Peyer's patch (tissue), 4 donors: Measurements from ENCODE around the gene DET1.

ENCODE experiments used
- CTCF ChIP-seq, 6 experiments: fragments of 450-650 bp in 4 of 6; fragments of 200-600 bp in 2 of 6; sonication (generic) in 1 of 6; IDR thresholded peaks; one replicate each; pipeline ENCODE4 v1.5.1; 2017 to 2019; ENCODE audit warnings: antibody characterized with exemption in 6 of 6, mild to moderate bottlenecking in 3 of 6, moderate library complexity in 1 of 6
- POLR2A ChIP-seq, 2 donors: fragments of 450-650 bp; IDR thresholded peaks; one replicate each; pipeline ENCODE4 v1.5.1; 2017; ENCODE audit warnings: antibody characterized with exemption in 2 of 2, mild to moderate bottlenecking in 2 of 2, moderate library complexity in 2 of 2

GRCh38 chr15:88526247-88526879, 20.1 kb downstream of the DET1 start:
- TF ChIP-seq CTCF (IDR thresholded peaks at IDR 0.05) (no peak), POLR2A (IDR thresholded peaks at IDR 0.05) (no peak)
